Esophagus (tissue), 2 donors: Measurements from ENCODE around the gene CCDC9. TPM values are rescaled to one million over a fixed set of nuclear protein-coding genes. Genes with fewer than 3 reads are reported as not detected.
A peak's percentile ranks its signal among the peaks of the same experiment; 100 is the strongest.

ENCODE experiments used
- H3K27ac ChIP-seq, 2 donors: one replicate each; pipeline ENCODE4 v1.5.1; 2013; ENCODE audit warnings: low read depth in 2 of 2, mild to moderate bottlenecking in 2 of 2, inconsistent platforms in 1 of 2, low read length in 1 of 2, moderate library complexity in 1 of 2
- H3K27me3 ChIP-seq, 2 donors: one replicate each; pipeline ENCODE4 v1.6.1; 2013; ENCODE audit warnings: low read length in 2 of 2, control low read depth in 1 of 2, mild to moderate bottlenecking in 1 of 2; ENCODE audit not compliant: insufficient read depth in 2 of 2, control insufficient read depth in 1 of 2
- H3K36me3 ChIP-seq, 2 donors: one replicate each; pipeline ENCODE4 v1.6.1; 2013; ENCODE audit warnings: low read length in 1 of 2; ENCODE audit not compliant: control insufficient read depth in 2 of 2, insufficient read depth in 2 of 2
- H3K4me1 ChIP-seq, 2 donors: one replicate each; pipeline ENCODE4 v1.6.1; 2013; ENCODE audit warnings: low read length in 1 of 2; ENCODE audit not compliant: control insufficient read depth in 2 of 2, insufficient read depth in 2 of 2
- H3K4me3 ChIP-seq, 2 donors: one replicate each; pipeline ENCODE4 v1.5.1; 2013; ENCODE audit warnings: low read length in 2 of 2, mild to moderate bottlenecking in 2 of 2, low read depth in 1 of 2, moderate library complexity in 1 of 2
- H3K9me3 ChIP-seq, 2 donors: one replicate each; pipeline ENCODE4 v1.6.1; 2013; ENCODE audit warnings: mild to moderate bottlenecking in 2 of 2, low read depth in 1 of 2, low read length in 1 of 2, moderate library complexity in 1 of 2; ENCODE audit not compliant: control insufficient read depth in 2 of 2, insufficient read depth in 1 of 2
- WGBS, 2 donors: extraction: QIAGEN DNeasy Blood & Tissue Kit; methylation state at CpG; one replicate each; pipeline ENCODE4 v1.1.7; 2013; 5-methylcytosine and 5-hydroxymethylcytosine counted together
- polyA plus RNA-seq, 2 donors: library from polyadenylated mRNA; stranded (reverse); fragments of 200-250 nt; gene quantifications; one replicate each; pipeline ENCODE4 v1.2.3, GENCODE V29; 2013
- donor health status: healthy with polysubstance abuse.
- donor health status: Bipolar disorder and iron deficiency.

The CCDC9 gene
- polyA plus RNA-seq, 2 donors, result 12.9 to 22.2 TPM

GRCh38 chr19:47231215-47232054 is 24.9 kb upstream of the CCDC9 start:
- Histone ChIP-seq H3K4me3 (peak overlapping the region; percentile 68 to 71), H3K9me3 (no peaks in the 10 kb centered on the region), H3K27me3 (no peaks in the 10 kb centered on the region), H3K36me3 (no peaks in the 10 kb centered on the region), H3K4me1 (peaks cover 0 to 35% of the 10 kb centered on the region in 2 donors), H3K27ac (peak overlapping the region; percentile 69 to 92)
- 4 to 6% methylated on average over 30 to 51 of the region's 51 CpGs for WGBS, 2 donors

- 23 to 36% methylated on average over 16 of the region's 16 CpGs for WGBS, 2 donors
- Histone ChIP-seq H3K4me3 (no peak overlapping the region), H3K4me1 (peaks cover 0 to 25% of the 10 kb centered on the region in 2 donors), H3K27ac (peak overlapping the region; percentile 68 to 85), H3K27me3 (no peaks in the 10 kb centered on the region), H3K36me3 (no peaks in the 10 kb centered on the region), H3K9me3 (no peaks in the 10 kb centered on the region)
These were observed 23.7 kb upstream of the CCDC9 start for GRCh38 chr19:47232422-47233211.

GRCh38 chr19:47236072-47236675 is 20.2 kb upstream of the CCDC9 start:
- Histone ChIP-seq H3K27me3 (no peaks in the 10 kb centered on the region), H3K27ac (no peak overlapping the region), H3K4me3 (no peak overlapping the region), H3K36me3 (no peaks in the 10 kb centered on the region), H3K9me3 (no peaks in the 10 kb centered on the region), H3K4me1 (peaks cover 0 to 10% of the 10 kb centered on the region in 2 donors)
- 82 to 86% methylated on average over 12 of the region's 12 CpGs for WGBS, 2 donors

- H3K27ac ChIP-seq, result peak overlapping the region in 1 of 2 donors; percentile 44
- 12 to 14% methylated on average over 16 of the region's 16 CpGs for WGBS, 2 donors
- no peaks in the 10 kb centered on the region for H3K36me3 ChIP-seq
- H3K4me3 ChIP-seq, result peak overlapping the region in 1 of 2 donors; percentile 4
- no peaks in the 10 kb centered on the region for H3K9me3 ChIP-seq
- peaks cover 0 to 14% of the 10 kb centered on the region in 2 donors for H3K4me1 ChIP-seq
- H3K27me3 ChIP-seq, result no peaks in the 10 kb centered on the region
These were observed 17.2 kb upstream of the CCDC9 start for GRCh38 chr19:47239152-47239551.

GRCh38 chr19:47239610-47240296 is 16.6 kb upstream of the CCDC9 start:
- no peak overlapping the region for H3K27ac ChIP-seq
- no peaks in the 10 kb centered on the region for H3K27me3 ChIP-seq

GRCh38 chr19:47240556-47240955 is 15.8 kb upstream of the CCDC9 start:
- Histone ChIP-seq H3K4me1 (peaks cover 0 to 14% of the 10 kb centered on the region in 2 donors), H3K27me3 (no peaks in the 10 kb centered on the region)
- 55 to 57% methylated on average over 6 of the region's 6 CpGs for WGBS, 2 donors

More at GRCh38 chr19:47239610-47240296, 16.6 kb upstream of the CCDC9 start:
- Histone ChIP-seq H3K9me3 (no peaks in the 10 kb centered on the region), H3K36me3 (no peaks in the 10 kb centered on the region), H3K4me1 (peaks cover 0 to 14% of the 10 kb centered on the region in 2 donors), H3K4me3 (peak overlapping the region in 1 of 2 donors; percentile 4)
- 3% methylated on average over 34 to 62 of the region's 62 CpGs for WGBS, 2 donors

GRCh38 chr19:47240996-47241918 is 15.1 kb upstream of the CCDC9 start:
- H3K27ac ChIP-seq, result no peak overlapping the region
- H3K36me3 ChIP-seq, result no peaks in the 10 kb centered on the region
- no peaks in the 10 kb centered on the region for H3K27me3 ChIP-seq
- H3K9me3 ChIP-seq, result no peaks in the 10 kb centered on the region
- H3K4me3 ChIP-seq, result no peak overlapping the region
- 6 to 7% methylated on average over 24 to 27 of the region's 27 CpGs for WGBS, 2 donors
- H3K4me1 ChIP-seq, result peaks cover 0 to 14% of the 10 kb centered on the region in 2 donors

More at GRCh38 chr19:47240556-47240955, 15.8 kb upstream of the CCDC9 start:
- no peak overlapping the region for H3K27ac ChIP-seq
- H3K9me3 ChIP-seq, result no peaks in the 10 kb centered on the region
- H3K4me3 ChIP-seq, result no peak overlapping the region
- no peaks in the 10 kb centered on the region for H3K36me3 ChIP-seq

GRCh38 chr19:47241919-47242577 is 14.3 kb upstream of the CCDC9 start:
- Histone ChIP-seq H3K27ac (no peak overlapping the region), H3K4me3 (no peak overlapping the region), H3K27me3 (no peaks in the 10 kb centered on the region), H3K4me1 (peaks cover 0 to 14% of the 10 kb centered on the region in 2 donors), H3K9me3 (no peaks in the 10 kb centered on the region), H3K36me3 (no peaks in the 10 kb centered on the region)
- 78 to 80% methylated on average over 7 of the region's 7 CpGs for WGBS, 2 donors
